GM21576 (cell line): Measurements from ENCODE around the gene GTF2A1L.
"Not testable (repeated sequence)": the region's sequence is repeated elsewhere in the genome, so short reads cannot be mapped to it uniquely, and the experiment has no call there.

ENCODE experiments used
- ATAC-seq: cut with Tn5 transposase; IDR thresholded peaks from one replicate; pipeline ENCODE4 v1.9.1; 2021; ENCODE audit warnings: mild to moderate bottlenecking, moderate library complexity; ENCODE audit not compliant: unreplicated experiment

The GTF2A1L gene

GRCh38 chr2:48695991-48696390 lies 78.3 kb downstream of the GTF2A1L start:
- ATAC-seq: no peak

- no peak for ATAC-seq
Observed at GRCh38 chr2:48696881-48697280, 79.2 kb downstream of the GTF2A1L start.

GRCh38 chr2:48699348-48699930 lies 81.8 kb downstream of the GTF2A1L start:
- no peak for ATAC-seq

GRCh38 chr2:48703621-48704020 lies 86.0 kb downstream of the GTF2A1L start:
- not testable (repeated sequence) for ATAC-seq

- ATAC-seq: no peak
Observed at GRCh38 chr2:48707466-48707865, 89.8 kb downstream of the GTF2A1L start.

- ATAC-seq: no peak
Observed at GRCh38 chr2:48709096-48710034, 91.7 kb downstream of the GTF2A1L start.

- no peak for ATAC-seq
Observed at GRCh38 chr2:48711343-48711742, 93.7 kb downstream of the GTF2A1L start.

- ATAC-seq: no peak
Observed at GRCh38 chr2:48712151-48712550, 94.5 kb downstream of the GTF2A1L start.

- no peak for ATAC-seq
Observed at GRCh38 chr2:48713647-48714046, 96.0 kb downstream of the GTF2A1L start.

- ATAC-seq: no peak
Observed at GRCh38 chr2:48714245-48714644, 96.6 kb downstream of the GTF2A1L start.

- ATAC-seq: no peak
Observed at GRCh38 chr2:48715042-48715899, 97.6 kb downstream of the GTF2A1L start.

GRCh38 chr2:48715956-48716355 lies 98.3 kb downstream of the GTF2A1L start:
- no peak for ATAC-seq

- no peak for ATAC-seq
Observed at GRCh38 chr2:48717846-48718245, 100.2 kb downstream of the GTF2A1L start.

- no peak for ATAC-seq
Observed at GRCh38 chr2:48719480-48720177, 102.0 kb downstream of the GTF2A1L start.

- ATAC-seq: no peak
Observed at GRCh38 chr2:48721158-48721557, 103.5 kb downstream of the GTF2A1L start.

GRCh38 chr2:48722391-48722790 lies 104.7 kb downstream of the GTF2A1L start:
- ATAC-seq: no peak

- ATAC-seq: no peak
Observed at GRCh38 chr2:48723129-48723528, 105.5 kb downstream of the GTF2A1L start.

GRCh38 chr2:48724278-48724677 lies 106.6 kb downstream of the GTF2A1L start:
- ATAC-seq: no peak

GRCh38 chr2:48725696-48726494 lies 108.2 kb downstream of the GTF2A1L start:
- ATAC-seq: no peak

- ATAC-seq: no peak
Observed at GRCh38 chr2:48727560-48727959, 109.9 kb downstream of the GTF2A1L start.
